ENCODE data around the gene CRB1.

DNA sequence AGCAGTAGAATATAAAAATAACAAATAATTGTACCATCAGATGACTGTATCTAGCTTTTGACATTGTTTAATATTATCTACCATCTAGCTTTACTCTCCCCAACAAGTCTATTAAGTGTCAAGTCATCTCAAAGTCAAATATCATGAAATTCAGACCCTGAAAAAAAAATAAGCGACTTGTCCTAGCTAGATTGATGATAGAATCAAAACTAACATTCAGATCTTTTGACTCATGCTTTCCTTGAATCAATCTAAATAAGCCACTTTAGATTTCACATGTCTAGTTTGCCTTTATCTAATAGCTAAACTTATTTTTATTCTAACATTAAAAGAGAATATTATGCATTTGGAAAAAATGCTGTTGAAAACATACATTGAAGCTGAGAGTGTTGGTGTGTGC is 35.4 kb downstream of the CRB1 start:
- TF ChIP-seq, protein P1, sequence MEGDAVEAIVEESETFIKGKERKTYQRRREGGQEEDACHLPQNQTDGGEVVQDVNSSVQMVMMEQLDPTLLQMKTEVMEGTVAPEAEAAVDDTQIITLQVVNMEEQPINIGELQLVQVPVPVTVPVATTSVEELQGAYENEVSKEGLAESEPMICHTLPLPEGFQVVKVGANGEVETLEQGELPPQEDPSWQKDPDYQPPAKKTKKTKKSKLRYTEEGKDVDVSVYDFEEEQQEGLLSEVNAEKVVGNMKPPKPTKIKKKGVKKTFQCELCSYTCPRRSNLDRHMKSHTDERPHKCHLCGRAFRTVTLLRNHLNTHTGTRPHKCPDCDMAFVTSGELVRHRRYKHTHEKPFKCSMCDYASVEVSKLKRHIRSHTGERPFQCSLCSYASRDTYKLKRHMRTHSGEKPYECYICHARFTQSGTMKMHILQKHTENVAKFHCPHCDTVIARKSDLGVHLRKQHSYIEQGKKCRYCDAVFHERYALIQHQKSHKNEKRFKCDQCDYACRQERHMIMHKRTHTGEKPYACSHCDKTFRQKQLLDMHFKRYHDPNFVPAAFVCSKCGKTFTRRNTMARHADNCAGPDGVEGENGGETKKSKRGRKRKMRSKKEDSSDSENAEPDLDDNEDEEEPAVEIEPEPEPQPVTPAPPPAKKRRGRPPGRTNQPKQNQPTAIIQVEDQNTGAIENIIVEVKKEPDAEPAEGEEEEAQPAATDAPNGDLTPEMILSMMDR (IDR thresholded peaks at IDR 0.05): no peak
- TF ChIP-seq, protein P2, sequence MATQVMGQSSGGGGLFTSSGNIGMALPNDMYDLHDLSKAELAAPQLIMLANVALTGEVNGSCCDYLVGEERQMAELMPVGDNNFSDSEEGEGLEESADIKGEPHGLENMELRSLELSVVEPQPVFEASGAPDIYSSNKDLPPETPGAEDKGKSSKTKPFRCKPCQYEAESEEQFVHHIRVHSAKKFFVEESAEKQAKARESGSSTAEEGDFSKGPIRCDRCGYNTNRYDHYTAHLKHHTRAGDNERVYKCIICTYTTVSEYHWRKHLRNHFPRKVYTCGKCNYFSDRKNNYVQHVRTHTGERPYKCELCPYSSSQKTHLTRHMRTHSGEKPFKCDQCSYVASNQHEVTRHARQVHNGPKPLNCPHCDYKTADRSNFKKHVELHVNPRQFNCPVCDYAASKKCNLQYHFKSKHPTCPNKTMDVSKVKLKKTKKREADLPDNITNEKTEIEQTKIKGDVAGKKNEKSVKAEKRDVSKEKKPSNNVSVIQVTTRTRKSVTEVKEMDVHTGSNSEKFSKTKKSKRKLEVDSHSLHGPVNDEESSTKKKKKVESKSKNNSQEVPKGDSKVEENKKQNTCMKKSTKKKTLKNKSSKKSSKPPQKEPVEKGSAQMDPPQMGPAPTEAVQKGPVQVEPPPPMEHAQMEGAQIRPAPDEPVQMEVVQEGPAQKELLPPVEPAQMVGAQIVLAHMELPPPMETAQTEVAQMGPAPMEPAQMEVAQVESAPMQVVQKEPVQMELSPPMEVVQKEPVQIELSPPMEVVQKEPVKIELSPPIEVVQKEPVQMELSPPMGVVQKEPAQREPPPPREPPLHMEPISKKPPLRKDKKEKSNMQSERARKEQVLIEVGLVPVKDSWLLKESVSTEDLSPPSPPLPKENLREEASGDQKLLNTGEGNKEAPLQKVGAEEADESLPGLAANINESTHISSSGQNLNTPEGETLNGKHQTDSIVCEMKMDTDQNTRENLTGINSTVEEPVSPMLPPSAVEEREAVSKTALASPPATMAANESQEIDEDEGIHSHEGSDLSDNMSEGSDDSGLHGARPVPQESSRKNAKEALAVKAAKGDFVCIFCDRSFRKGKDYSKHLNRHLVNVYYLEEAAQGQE (IDR thresholded peaks at IDR 0.05; ENCODE audit: insufficient read depth in 1 of 2, low read depth in 2 of 2, low read length in 1 of 2): no peak

All from Panc1 (cell line).